Kidney capillary endothelial cell (primary cell): ENCODE results near the gene CGB5.

Source experiments
- DNase-seq: peaks from one replicate; pipeline ENCODE4 v3.0.0-alpha.2; 2018; ENCODE audit warnings: low spot score

CGB5 gene

GRCh38 chr19:49086296-49086695, 42.6 kb downstream of the CGB5 start:
- DNase-seq: no peak

DNA sequence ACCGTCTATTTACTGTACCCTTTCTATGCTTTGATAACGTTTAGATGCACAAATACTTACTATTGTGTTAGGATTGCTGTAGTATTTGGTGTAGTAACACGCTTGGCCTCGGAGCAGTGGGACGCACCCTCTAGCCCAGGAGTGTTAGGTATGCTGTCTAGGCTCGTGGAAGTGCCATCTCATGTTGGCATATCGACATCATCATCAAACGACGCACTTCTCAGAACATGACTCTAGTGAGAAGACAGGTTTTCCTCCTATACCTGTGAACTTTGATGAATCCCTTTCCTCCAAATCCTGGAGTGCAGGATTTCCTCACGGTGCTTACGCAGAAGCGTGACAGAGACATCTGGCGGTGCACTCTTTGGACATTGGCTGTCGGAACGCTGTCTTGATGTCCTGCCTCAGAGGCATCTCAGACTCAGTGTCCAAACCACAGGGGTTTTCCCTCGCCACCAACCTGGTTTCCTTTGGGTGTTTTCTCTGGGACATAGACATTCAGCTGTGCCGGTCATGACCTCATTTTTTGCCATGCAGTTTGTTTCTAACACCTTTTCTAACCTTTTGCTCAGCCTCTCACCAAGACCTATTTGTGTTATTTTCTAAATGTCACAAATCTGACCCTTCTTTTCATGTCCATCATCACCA, 47.9 kb downstream of the CGB5 start:
- no peak for DNase-seq

GRCh38 chr19:49092686-49093085, 49.0 kb downstream of the CGB5 start:
- DNase-seq: no peak
